Neural cell (in vitro differentiated cells): ENCODE measurements around the gene GOLGA5. TPM values are rescaled to one million over a fixed set of nuclear protein-coding genes. Genes with fewer than 3 reads are reported as not detected.

Experiments used
- H2AFZ ChIP-seq: fragments of 200-600, 300-800 bp; sonication (generic), shearing (Covaris generic); 2 replicates; pipeline ENCODE4 v1.6.0; 2014; ENCODE audit warnings: low read depth, mild to moderate bottlenecking, antibody characterized with exemption, low read length, moderate library complexity
- H3F3A ChIP-seq: fragments of 200-600 bp; shearing (Covaris generic); 2 replicates; pipeline ENCODE4 v1.6.1; 2016; ENCODE audit warnings: mild to moderate bottlenecking, moderate library complexity, mixed read lengths, antibody characterized with exemption, low read length; ENCODE audit not compliant: insufficient read depth, poor library complexity, severe bottlenecking
- H3K27ac ChIP-seq: fragments of 200-600, 300-800 bp; sonication (generic), shearing (Covaris generic); 2 replicates; pipeline ENCODE4 v1.5.1; 2014; ENCODE audit warnings: mild to moderate bottlenecking, low read length, moderate library complexity
- H3K27me3 ChIP-seq: fragments of 300-800, 200-600 bp; sonication (generic), shearing (Covaris generic); 2 replicates; pipeline ENCODE4 v1.6.0; 2014; ENCODE audit warnings: mild to moderate bottlenecking, low read depth, low read length, moderate library complexity; ENCODE audit not compliant: insufficient read depth
- H3K36me3 ChIP-seq: fragments of 300-800, 200-600 bp; sonication (generic), shearing (Covaris generic); 2 replicates; pipeline ENCODE4 v1.5.1; 2014; ENCODE audit warnings: mild to moderate bottlenecking, antibody characterized with exemption, low read length, moderate library complexity; ENCODE audit not compliant: insufficient read depth
- H3K4me2 ChIP-seq: fragments of 300-800, 200-600 bp; sonication (generic), shearing (Covaris generic); 2 replicates; pipeline ENCODE4 v1.6.0; 2014; ENCODE audit warnings: mild to moderate bottlenecking, low read length
- H3K4me3 ChIP-seq: fragments of 300-800, 200-600 bp; sonication (generic), shearing (Covaris generic); 2 replicates; pipeline ENCODE4 v1.5.1; 2014; ENCODE audit warnings: mild to moderate bottlenecking, low read length, moderate library complexity
- H3K79me2 ChIP-seq: fragments of 200-600 bp; shearing (Covaris generic); replicated peaks from 2 replicates; pipeline ENCODE4 v1.6.0; 2014; ENCODE audit warnings: mild to moderate bottlenecking, low read length, moderate library complexity; ENCODE audit not compliant: insufficient read depth
- H3K9ac ChIP-seq: fragments of 300-800, 200-600 bp; sonication (generic), shearing (Covaris generic); 2 replicates; pipeline ENCODE4 v1.6.1; 2016; ENCODE audit warnings: mild to moderate bottlenecking, low read length, mixed read lengths
- H3K9me2 ChIP-seq: fragments of 200-600 bp; shearing (Covaris generic); 2 replicates; pipeline ENCODE4 v1.6.1; 2016; ENCODE audit warnings: mild to moderate bottlenecking, low read length, mixed read lengths; ENCODE audit not compliant: insufficient read depth
- H3K9me3 ChIP-seq: fragments of 200-600, 300-800 bp; sonication (generic), shearing (Covaris generic); 2 replicates; pipeline ENCODE4 v1.6.1; 2016; ENCODE audit warnings: mild to moderate bottlenecking, mixed run types, low read length, moderate library complexity, mixed read lengths
- H4K20me1 ChIP-seq: fragments of 200-600 bp; shearing (Covaris generic); 2 replicates; pipeline ENCODE4 v1.6.1; 2016; ENCODE audit warnings: mild to moderate bottlenecking, mixed run types; ENCODE audit not compliant: insufficient read depth
- EP300 ChIP-seq: fragments of 450-650 bp; conservative IDR thresholded peaks from 2 replicates; pipeline ENCODE4 v1.6.1; 2014; ENCODE audit warnings: antibody characterized with exemption, mild to moderate bottlenecking, moderate library complexity; ENCODE audit not compliant: poor library complexity, severe bottlenecking
- EZH2 ChIP-seq: fragments of 200-600, 300-800 bp; shearing (Covaris generic), sonication (generic); IDR thresholded peaks from 2 replicates; pipeline ENCODE4 v1.6.1; 2014; ENCODE audit warnings: antibody characterized with exemption, low read length, borderline replicate concordance, mild to moderate bottlenecking; ENCODE audit not compliant: insufficient read depth, poor library complexity, severe bottlenecking
- MXI1 ChIP-seq: fragments of 450-650 bp; conservative IDR thresholded peaks from 2 replicates; pipeline ENCODE4 v1.6.1; 2014; ENCODE audit warnings: antibody characterized with exemption, mild to moderate bottlenecking; ENCODE audit not compliant: poor library complexity, severe bottlenecking
- POLR2AphosphoS5 ChIP-seq: IDR thresholded peaks from 2 replicates; pipeline ENCODE4 v1.6.1; 2012
- RAD21 ChIP-seq: fragments of 450-650 bp; conservative IDR thresholded peaks from 2 replicates; pipeline ENCODE4 v1.6.1; 2014; ENCODE audit warnings: antibody characterized with exemption, mild to moderate bottlenecking, moderate library complexity
- SMC3 ChIP-seq: fragments of 450-650 bp; conservative IDR thresholded peaks from 2 replicates; pipeline ENCODE4 v1.6.1; 2014; ENCODE audit warnings: antibody characterized with exemption, mild to moderate bottlenecking, moderate library complexity; ENCODE audit not compliant: poor library complexity
- TAF1 ChIP-seq: IDR thresholded peaks from 2 replicates; pipeline ENCODE4 v1.6.1; 2012; ENCODE audit warnings: low read depth
- polyA plus RNA-seq: library from polyadenylated mRNA; depleted of rRNA; stranded (reverse); fragments of >200 nt; gene quantifications from 2 replicates; pipeline ENCODE4 v1.2.3, GENCODE V29; 2014
- TF ChIP-seq, protein P1 (sequence below): fragments of 450-650 bp; IDR thresholded peaks from 2 replicates; pipeline ENCODE4 v1.5.1; 2014; ENCODE audit warnings: antibody characterized with exemption, mild to moderate bottlenecking, moderate library complexity; ENCODE audit not compliant: poor library complexity, severe bottlenecking
- TF ChIP-seq, protein P2 (sequence below): IDR thresholded peaks from 2 replicates; pipeline ENCODE4 v1.6.1; 2012; ENCODE audit warnings: borderline replicate concordance

Gene GOLGA5
- polyA plus RNA-seq, 1 donor from 2014 or later: 35.7 TPM

DNA sequence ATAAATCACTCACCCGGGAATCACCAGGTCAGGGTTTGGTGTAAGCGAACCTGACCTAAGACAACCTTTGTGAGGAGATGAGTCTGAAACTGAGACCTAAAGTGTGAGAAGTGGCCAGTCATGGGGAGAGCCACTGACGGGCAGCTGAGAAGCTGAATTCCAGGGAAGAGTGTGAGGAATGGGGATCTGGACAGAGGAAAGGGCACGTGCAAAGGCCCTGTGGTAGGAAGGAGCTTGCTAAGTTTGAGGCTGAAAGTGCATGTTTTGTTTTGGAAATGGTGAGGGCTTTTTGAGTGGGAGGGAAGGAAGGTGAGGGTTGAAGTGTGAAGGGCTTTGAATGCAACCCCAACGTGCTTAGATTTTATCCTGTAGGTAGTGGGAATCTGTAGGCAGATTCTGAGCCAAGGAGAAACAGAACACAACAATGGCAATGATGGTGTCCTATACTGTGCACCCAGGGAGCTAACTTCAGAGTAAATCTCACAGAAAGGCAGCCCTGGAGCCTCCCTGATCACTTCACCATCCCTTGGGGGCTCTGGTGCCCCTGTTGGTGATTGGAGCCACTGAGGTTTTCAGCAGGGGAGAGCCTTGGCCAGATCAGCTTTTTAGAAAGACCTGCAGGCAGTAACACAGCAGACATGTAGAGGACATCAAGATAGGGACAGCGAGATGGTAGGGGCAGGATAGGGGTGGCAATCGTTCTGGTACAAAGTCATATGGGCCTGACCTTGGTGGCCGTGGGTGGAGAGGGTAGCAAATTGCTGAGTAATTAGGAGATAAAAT lies 91.4 kb downstream of the GOLGA5 start:
- Histone ChIP-seq H3K27ac (peak overlapping the region; percentile 25), H3F3A (no peaks in the 10 kb centered on the region), H3K9me3 (no peaks in the 10 kb centered on the region), H3K36me3 (no peaks in the 10 kb centered on the region), H3K27me3 (no peaks in the 10 kb centered on the region), H2AFZ (no peak overlapping the region), H3K4me3 (no peak overlapping the region), H3K4me2 (no peak overlapping the region), H4K20me1 (no peaks in the 10 kb centered on the region), H3K79me2 (no peaks in the 10 kb centered on the region), H3K9ac (no peak overlapping the region), H3K9me2 (no peaks in the 10 kb centered on the region)
- no peak for TF ChIP-seq SMC3
- TF ChIP-seq MXI1: no peak
- no peak for TF ChIP-seq RAD21
- TF ChIP-seq EZH2: no peak
- TF ChIP-seq, protein P1, sequence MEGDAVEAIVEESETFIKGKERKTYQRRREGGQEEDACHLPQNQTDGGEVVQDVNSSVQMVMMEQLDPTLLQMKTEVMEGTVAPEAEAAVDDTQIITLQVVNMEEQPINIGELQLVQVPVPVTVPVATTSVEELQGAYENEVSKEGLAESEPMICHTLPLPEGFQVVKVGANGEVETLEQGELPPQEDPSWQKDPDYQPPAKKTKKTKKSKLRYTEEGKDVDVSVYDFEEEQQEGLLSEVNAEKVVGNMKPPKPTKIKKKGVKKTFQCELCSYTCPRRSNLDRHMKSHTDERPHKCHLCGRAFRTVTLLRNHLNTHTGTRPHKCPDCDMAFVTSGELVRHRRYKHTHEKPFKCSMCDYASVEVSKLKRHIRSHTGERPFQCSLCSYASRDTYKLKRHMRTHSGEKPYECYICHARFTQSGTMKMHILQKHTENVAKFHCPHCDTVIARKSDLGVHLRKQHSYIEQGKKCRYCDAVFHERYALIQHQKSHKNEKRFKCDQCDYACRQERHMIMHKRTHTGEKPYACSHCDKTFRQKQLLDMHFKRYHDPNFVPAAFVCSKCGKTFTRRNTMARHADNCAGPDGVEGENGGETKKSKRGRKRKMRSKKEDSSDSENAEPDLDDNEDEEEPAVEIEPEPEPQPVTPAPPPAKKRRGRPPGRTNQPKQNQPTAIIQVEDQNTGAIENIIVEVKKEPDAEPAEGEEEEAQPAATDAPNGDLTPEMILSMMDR: no peak
- no peak for TF ChIP-seq TAF1
- TF ChIP-seq EP300: no peak

DNA sequence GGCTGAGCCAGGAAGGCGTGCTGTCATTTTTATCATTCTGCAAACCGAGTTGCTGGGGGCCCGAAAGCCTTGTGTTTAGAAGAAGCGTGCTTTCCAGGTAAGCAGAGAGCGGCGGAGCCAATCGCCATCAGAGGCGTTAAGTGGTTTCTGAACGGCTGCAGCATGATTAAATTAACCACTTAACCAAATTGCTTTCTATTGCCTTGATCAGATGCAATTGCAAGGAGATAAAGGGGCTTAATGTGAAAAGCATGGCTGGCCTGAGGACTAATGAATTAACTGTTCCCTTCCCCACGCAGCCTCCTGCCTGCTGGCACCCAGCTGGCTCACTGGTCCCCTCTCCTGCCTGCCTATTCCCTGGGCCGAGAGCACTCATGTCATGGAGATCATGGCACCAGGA lies 92.2 kb downstream of the GOLGA5 start:
- no peaks in the 10 kb centered on the region for H3K9me2 ChIP-seq
- no peaks in the 10 kb centered on the region for H3F3A ChIP-seq
- H3K9ac ChIP-seq: no peak overlapping the region
- H3K27me3 ChIP-seq: no peaks in the 10 kb centered on the region
- no peaks in the 10 kb centered on the region for H3K36me3 ChIP-seq
- TF ChIP-seq, protein P1: no peak
- peak; percentile 45 for TF ChIP-seq POLR2AphosphoS5
- no peak for TF ChIP-seq RAD21
- TF ChIP-seq, protein P2, sequence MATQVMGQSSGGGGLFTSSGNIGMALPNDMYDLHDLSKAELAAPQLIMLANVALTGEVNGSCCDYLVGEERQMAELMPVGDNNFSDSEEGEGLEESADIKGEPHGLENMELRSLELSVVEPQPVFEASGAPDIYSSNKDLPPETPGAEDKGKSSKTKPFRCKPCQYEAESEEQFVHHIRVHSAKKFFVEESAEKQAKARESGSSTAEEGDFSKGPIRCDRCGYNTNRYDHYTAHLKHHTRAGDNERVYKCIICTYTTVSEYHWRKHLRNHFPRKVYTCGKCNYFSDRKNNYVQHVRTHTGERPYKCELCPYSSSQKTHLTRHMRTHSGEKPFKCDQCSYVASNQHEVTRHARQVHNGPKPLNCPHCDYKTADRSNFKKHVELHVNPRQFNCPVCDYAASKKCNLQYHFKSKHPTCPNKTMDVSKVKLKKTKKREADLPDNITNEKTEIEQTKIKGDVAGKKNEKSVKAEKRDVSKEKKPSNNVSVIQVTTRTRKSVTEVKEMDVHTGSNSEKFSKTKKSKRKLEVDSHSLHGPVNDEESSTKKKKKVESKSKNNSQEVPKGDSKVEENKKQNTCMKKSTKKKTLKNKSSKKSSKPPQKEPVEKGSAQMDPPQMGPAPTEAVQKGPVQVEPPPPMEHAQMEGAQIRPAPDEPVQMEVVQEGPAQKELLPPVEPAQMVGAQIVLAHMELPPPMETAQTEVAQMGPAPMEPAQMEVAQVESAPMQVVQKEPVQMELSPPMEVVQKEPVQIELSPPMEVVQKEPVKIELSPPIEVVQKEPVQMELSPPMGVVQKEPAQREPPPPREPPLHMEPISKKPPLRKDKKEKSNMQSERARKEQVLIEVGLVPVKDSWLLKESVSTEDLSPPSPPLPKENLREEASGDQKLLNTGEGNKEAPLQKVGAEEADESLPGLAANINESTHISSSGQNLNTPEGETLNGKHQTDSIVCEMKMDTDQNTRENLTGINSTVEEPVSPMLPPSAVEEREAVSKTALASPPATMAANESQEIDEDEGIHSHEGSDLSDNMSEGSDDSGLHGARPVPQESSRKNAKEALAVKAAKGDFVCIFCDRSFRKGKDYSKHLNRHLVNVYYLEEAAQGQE: no peak
- TF ChIP-seq MXI1: no peak
- no peaks in the 10 kb centered on the region for H3K79me2 ChIP-seq
- H3K9me3 ChIP-seq: no peaks in the 10 kb centered on the region
- peak overlapping the region; percentile 2 for H3K4me2 ChIP-seq
- H3K27ac ChIP-seq: peak overlapping the region; percentile 25
- peak overlapping the region; percentile 2 for H3K4me3 ChIP-seq
- H2AFZ ChIP-seq: no peak overlapping the region
- H4K20me1 ChIP-seq: no peaks in the 10 kb centered on the region
